GM12878 (cell line): Measurements from ENCODE around the gene ID4. TPM values are rescaled to one million over a fixed set of nuclear protein-coding genes. Genes with fewer than 3 reads are reported as not detected.

ENCODE experiments used
- ATAC-seq: fragments of 200-7000 bp; cut with Tn5 transposase; 3 replicates; pipeline ENCODE4 v1.9.1; 2020; ENCODE audit warnings: mild to moderate bottlenecking, moderate library complexity
- Bru-seq: library from RNA; stranded (reverse); fragments of 400-500 nt; gene quantifications from one replicate; lab custom pipeline; 2021; lab: Mats Ljungman, UMichigan
- BruChase-seq, 2 experiments: library from RNA; stranded (reverse); fragments of 400-500 nt; gene quantifications; one replicate each; lab custom pipeline; 2021; lab: Mats Ljungman, UMichigan
- BruUV-seq: library from RNA; stranded (reverse); fragments of 400-500 nt; replicated peaks from 2 replicates; lab custom pipeline; 2021; lab: Mats Ljungman, UMichigan
- CTCF ChIA-PET: fragments of 300-600 bp; sonication (Branson Sonifier 250); formaldehyde crosslinking; extraction: SDS; loops from one replicate; lab custom pipeline; 2021; ENCODE audit warnings: inconsistent platforms; lab: Yijun Ruan, JAX
- POLR2A ChIA-PET: fragments of 350-600 bp; formaldehyde crosslinking; extraction: SDS; loops from one replicate; lab custom pipeline; 2021; ENCODE audit warnings: inconsistent platforms; lab: Charles Lee
- RAD21 ChIA-PET: fragments of 300-600 bp; sonication (Branson Sonifier 250); formaldehyde crosslinking; loops from one replicate; lab custom pipeline; 2023; ENCODE audit warnings: antibody characterized with exemption; ENCODE audit not compliant: unreplicated experiment; lab: Charles Lee
- SMC1A ChIA-PET: fragments of 300-600 bp; sonication (Branson Sonifier 250); formaldehyde crosslinking; loops from one replicate; lab custom pipeline; 2023; ENCODE audit not compliant: unreplicated experiment, uncharacterized antibody; lab: Charles Lee
- DNase-seq: peaks from one replicate; pipeline ENCODE4 v3.0.0-alpha.2; 2011; ENCODE audit warnings: low read depth, low spot score
- FAIRE-seq: peaks from 3 replicates; lab custom pipeline; 2011; peaks lifted over from hg19 to GRCh38; lab: Jason Lieb, UNC
- H2AFZ ChIP-seq: 2 replicates; pipeline ENCODE4 v1.6.0; 2011; ENCODE audit warnings: low read depth, low read length, control low read depth; ENCODE audit not compliant: control insufficient read depth
- H3K27ac ChIP-seq: 2 replicates; pipeline ENCODE4 v1.5.1; 2011; ENCODE audit warnings: control low read depth; ENCODE audit not compliant: control insufficient read depth, insufficient read depth
- H3K27me3 ChIP-seq, 2 experiments: replicated peaks in 1 of 2; 2 replicates each; pipeline versions ENCODE4 v1.6.0 to v1.6.1; 2011; ENCODE audit warnings: low read length in 1 of 2; ENCODE audit not compliant: control insufficient read depth in 2 of 2, insufficient read depth in 2 of 2
- H3K36me3 ChIP-seq, 2 experiments: 2 replicates each; pipeline ENCODE4 v1.5.1; 2011; ENCODE audit warnings: low read length in 1 of 2; ENCODE audit not compliant: control insufficient read depth in 2 of 2, insufficient read depth in 2 of 2
- H3K4me1 ChIP-seq: 2 replicates; pipeline ENCODE4 v1.6.1; 2011; ENCODE audit warnings: mild to moderate bottlenecking, low read length, moderate library complexity, mixed read lengths; ENCODE audit not compliant: control insufficient read depth, insufficient read depth
- H3K4me2 ChIP-seq: 2 replicates; pipeline ENCODE4 v1.6.0; 2011; ENCODE audit warnings: control low read depth; ENCODE audit not compliant: control insufficient read depth, insufficient read depth
- H3K4me3 ChIP-seq: fragments of 200-600 bp; sonication (generic); 2 replicates; pipeline ENCODE4 v1.5.1; 2016
- H3K79me2 ChIP-seq: 2 replicates; pipeline ENCODE4 v1.6.0; 2011; ENCODE audit warnings: low read length; ENCODE audit not compliant: control insufficient read depth, insufficient read depth
- H3K9ac ChIP-seq: 2 replicates; pipeline ENCODE4 v1.8.0; 2011; ENCODE audit warnings: low read length, control low read depth, mixed read lengths; ENCODE audit not compliant: control insufficient read depth, insufficient read depth
- H3K9me3 ChIP-seq: replicated peaks from 3 replicates; pipeline ENCODE4 v1.5.1; 2011; ENCODE audit warnings: mild to moderate bottlenecking, low read length; ENCODE audit not compliant: control insufficient read depth, insufficient read depth
- H4K20me1 ChIP-seq: 2 replicates; pipeline ENCODE4 v1.6.0; 2011; ENCODE audit not compliant: control insufficient read depth, insufficient read depth
- BACH1 ChIP-seq: fragments of 450-650 bp; IDR thresholded peaks from 2 replicates; pipeline ENCODE4 v1.6.1; 2017; ENCODE audit warnings: mild to moderate bottlenecking, borderline replicate concordance
- CHD2 ChIP-seq: IDR thresholded peaks from 2 replicates; pipeline ENCODE4 v1.6.1; 2011; ENCODE audit warnings: low read depth, low read length, improper control_type of control experiment, borderline replicate concordance
- KAT2A ChIP-seq: conservative IDR thresholded peaks from 2 replicates; pipeline ENCODE4 v1.6.1; 2011; ENCODE audit warnings: low read depth, low read length; ENCODE audit not compliant: control insufficient read depth
- NFYA ChIP-seq: IDR thresholded peaks from 2 replicates; pipeline ENCODE4 v1.6.1; 2011; ENCODE audit warnings: low read depth, mild to moderate bottlenecking, low read length, improper control_type of control experiment, borderline replicate concordance
- PRDM15 ChIP-seq: fragments of 450-650 bp; formaldehyde crosslinking; IDR thresholded peaks from 2 replicates; pipeline ENCODE4 v1.4.0; 2020; ENCODE audit warnings: mild to moderate bottlenecking, moderate library complexity
- RFX5 ChIP-seq: IDR thresholded peaks from 2 replicates; pipeline ENCODE4 v1.6.1; 2011; ENCODE audit warnings: low read depth, low read length, improper control_type of control experiment
- TBL1XR1 ChIP-seq: IDR thresholded peaks from 2 replicates; pipeline ENCODE4 v1.6.1; 2012; ENCODE audit warnings: low read depth, low read length, improper control_type of control experiment
- ZNF217 ChIP-seq: fragments of 450-650 bp; IDR thresholded peaks from 2 replicates; pipeline ENCODE4 v1.6.1; 2017; ENCODE audit warnings: antibody characterized with exemption, mild to moderate bottlenecking
- ZNF384 ChIP-seq: IDR thresholded peaks from 2 replicates; pipeline ENCODE4 v1.6.1; 2012; ENCODE audit warnings: low read depth, mild to moderate bottlenecking, low read length, improper control_type of control experiment, borderline replicate concordance
- WGBS: methylation state at CpG from one replicate; pipeline ENCODE4 v1.1.6; 2016; ENCODE audit warnings: low lambda C conversion rate; ENCODE audit not compliant: insufficient replicate concordance, insufficient coverage; ENCODE audit errors: missing lambda C conversion rate; 5-methylcytosine and 5-hydroxymethylcytosine counted together
- in situ Hi-C: fragments of 300-500 bp; cut with MboI; formaldehyde crosslinking; loops from 9 replicates; pipeline ENCODE4 v1.14.3; 2018; ENCODE audit warnings: mixed read lengths
- intact Hi-C: fragments of 100-400 bp; cut with micrococcal nuclease; formaldehyde crosslinking; loops from one replicate; pipeline ENCODE4 v1.14.2; 2022; ENCODE audit not compliant: unreplicated experiment
- long read RNA-seq, 2 experiments: library from polyadenylated mRNA; unstranded; transcript quantifications; one replicate each; pipeline ENCODE4 v2.0.0, GENCODE V29; 2019 to 2020
- polyA minus RNA-seq, 3 experiments: library from RNA; depleted of rRNA, polyadenylated mRNA; stranded (reverse); fragments of >200 nt; gene quantifications; 2 replicates each; pipeline ENCODE4 v1.2.3, GENCODE V29; 2011
- polyA plus RNA-seq, 11 experiments: library from polyadenylated mRNA; depleted of rRNA in 4 of 11; unstranded in 6 of 11; stranded (reverse) in 5 of 11; fragments of >200 nt; fragmentation: Nextera tagmentation in 4 of 11; fragmentation: Illumina TruSeq in 1 of 11; extraction: Ambion mirVana in 4 of 11; extraction: Trizol in 1 of 11; gene quantifications; 1 replicate in 1 of 11; 2 replicates in 10 of 11; pipeline versions ENCODE4 v1.2.1 to v1.2.3, GENCODE V29; 2011 to 2016; ENCODE audit warnings: inconsistent platforms in 2 of 11, missing spikeins in 2 of 11, low read depth in 1 of 11
- total RNA-seq, 4 experiments: library from RNA; depleted of rRNA in 3 of 4; stranded (reverse); fragments of >200 nt in 3 of 4; fragmentation: Illumina TruSeq in 1 of 4; extraction: Trizol in 1 of 4; gene quantifications; 2 replicates each; pipeline versions ENCODE4 v1.2.1 to v1.2.3, GENCODE V29; 2013 to 2021

Gene ID4
- not detected in 2 replicates for total RNA-seq (2013; cell fraction: nucleolus; rRNA removed)
- total RNA-seq (2014; rRNA removed): not detected in 2 replicates
- not detected in 2 replicates for total RNA-seq (2014; rRNA removed; fragmentation: Illumina TruSeq; extraction: Trizol)
- not detected in 2 replicates for total RNA-seq (2021)
- polyA plus RNA-seq (2011; ENCODE audit: low read depth): not detected
- not detected in 2 replicates for polyA plus RNA-seq (2011; rRNA removed)
- polyA plus RNA-seq (2011; cell fraction: cytosol; rRNA removed): not detected in 2 replicates
- not detected in 2 replicates for polyA plus RNA-seq (2011; cell fraction: nucleus; rRNA removed)
- polyA plus RNA-seq (2012): not detected in 2 replicates
- polyA plus RNA-seq (2014; fragmentation: Illumina TruSeq; extraction: Trizol): not detected in 2 replicates
- not detected for polyA plus RNA-seq (2014; fragmentation: Nextera tagmentation; extraction: Ambion mirVana)
- not detected in 2 replicates for polyA plus RNA-seq (2014; rRNA removed)
- polyA plus RNA-seq (2016; fragmentation: Nextera tagmentation; extraction: Ambion mirVana): under 1 TPM in 1 of 2 experiments, not detected in 1; 0.09 TPM
- not detected in 2 replicates for polyA minus RNA-seq (2011; rRNA and poly(A)+ RNA removed)
- not detected in 2 replicates for polyA minus RNA-seq (2011; cell fraction: cytosol; rRNA and poly(A)+ RNA removed)
- polyA minus RNA-seq (2011; cell fraction: nucleus; rRNA and poly(A)+ RNA removed): not detected in 2 replicates
- not detected for Bru-seq, nascent RNA
- not detected for BruChase-seq, experiment 1, labeled RNA remaining after a 6-hour chase
- BruChase-seq, experiment 2, labeled RNA remaining after a 2-hour chase: percentile 15 among the genes with signal in this experiment
- long read RNA-seq, experiment 1: 0 reads
- long read RNA-seq, experiment 2: 0 reads

GRCh38 chr6:19836799-19837510, at the start of gene ID4:
TSS of gene ID4 (plus strand) at chr6:19837370. CDS start at chr6:19837755, 385 bp downstream.
- CTCF ChIA-PET: no interaction called here
- in situ Hi-C loops: no loop called here
- no peaks in the 10 kb centered on the region; the same call in 2 of the 3 replicates for H3K9me3 ChIP-seq
- no peak within 1 kb of the TSS for H3K9ac ChIP-seq
- no peak for TF ChIP-seq BACH1
- BruUV-seq: no TSS peak
- no peak for FAIRE-seq
- no peaks in the 10 kb centered on the region for H3K4me1 ChIP-seq
- RAD21 ChIA-PET: no interaction called here
- H2AFZ ChIP-seq: no peak within 1 kb of the TSS
- no peak within 1 kb of the TSS for H3K4me2 ChIP-seq
- POLR2A ChIA-PET: no interaction called here
- no peaks in the 10 kb centered on the region for H4K20me1 ChIP-seq
- no peak for ATAC-seq
- H3K4me3 ChIP-seq: no peak within 1 kb of the TSS
- peaks cover 0 to 16% of the 10 kb centered on the region in 2 experiments; a peak in 3 of 4 replicates for H3K27me3 ChIP-seq
- DNase-seq: no peak
- 46% methylated on average over 25 of the region's 71 CpGs for WGBS
- SMC1A ChIA-PET: no interaction called here
- no peaks in the 10 kb centered on the region for H3K79me2 ChIP-seq
- no peaks in the 10 kb centered on the region for H3K36me3 ChIP-seq
- intact Hi-C loops: no loop called here
- no peak within 1 kb of the TSS for H3K27ac ChIP-seq

- Histone ChIP-seq H4K20me1 (no peaks in the 10 kb centered on the region), H3K36me3 (no peaks in the 10 kb centered on the region), H3K4me1 (no peaks in the 10 kb centered on the region), H3K9ac (no peak overlapping the region), H3K9me3 (no peaks in the 10 kb centered on the region), H3K79me2 (no peaks in the 10 kb centered on the region), H3K4me2 (no peak overlapping the region), H3K4me3 (no peak overlapping the region), H3K27me3 (no peaks in the 10 kb centered on the region), H2AFZ (no peak overlapping the region), H3K27ac (no peak overlapping the region)
- 0% methylated on average over 1 of the region's 1 CpG for WGBS
- in situ Hi-C loops (no loop called here), intact Hi-C loops (no loop called here)
- ChIA-PET CTCF (no interaction called here), POLR2A (no interaction called here), SMC1A (no interaction called here), RAD21 (no interaction called here)
- BruUV-seq: no TSS peak
- no peak for DNase-seq
- FAIRE-seq: no peak
- ATAC-seq: no peak
- TF ChIP-seq ZNF217 (no peak), PRDM15 (no peak), TBL1XR1 (no peak), RFX5 (no peak), ZNF384 (no peak), KAT2A (no peak), CHD2 (no peak), NFYA (no peak)
Measured at GRCh38 chr6:19788686-19789085, 48.5 kb upstream of the ID4 start.
